Measurements from ENCODE around the gene DNAH17. TPM values are rescaled to one million over a fixed set of nuclear protein-coding genes. Genes with fewer than 3 reads are reported as not detected.
A peak's percentile ranks its signal among the peaks of the same experiment; 100 is the strongest.

Gene DNAH17
- polyA plus RNA-seq, 1 donor from 2014 or later: 1.1 TPM

DNA sequence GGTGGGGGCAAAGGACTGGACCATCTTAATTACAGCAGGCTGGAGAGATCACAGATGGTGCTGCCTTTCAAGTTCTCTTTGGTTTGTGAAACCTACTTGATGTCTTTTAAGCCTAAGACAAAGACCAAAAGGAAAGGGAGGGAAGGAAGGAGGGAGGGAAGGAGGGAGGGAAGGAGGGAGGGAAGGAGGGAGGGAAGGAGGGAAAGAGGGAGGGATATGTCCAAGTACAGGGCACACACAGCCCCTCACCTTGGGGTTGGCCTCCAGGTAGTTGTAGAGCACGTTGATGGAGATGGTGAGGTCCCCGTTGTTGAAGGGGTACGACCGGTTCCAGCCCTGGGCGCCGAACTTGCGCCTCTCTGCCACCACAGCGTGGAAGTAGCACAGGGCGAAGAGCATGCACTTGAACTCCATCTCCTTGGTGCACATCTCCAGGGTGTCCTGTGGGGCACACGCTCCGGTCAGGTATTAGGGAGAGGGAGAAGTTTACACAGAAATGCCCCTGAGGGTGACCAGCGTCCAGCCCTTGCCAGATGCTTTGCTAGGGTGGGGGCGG lies 143.3 kb downstream of the DNAH17 start:
- H3K27ac Mint-ChIP-seq: peak overlapping the region in 1 of 3 donors; percentile 35
- H3K4me3 Mint-ChIP-seq: no peak overlapping the region
- H3K9me3 Mint-ChIP-seq: no peaks in the 10 kb centered on the region
- H3K4me1 Mint-ChIP-seq: peaks cover 0 to 5% (median 3%) of the 10 kb centered on the region in 3 donors
- peaks cover 8% of the 10 kb centered on the region for H3K27me3 Mint-ChIP-seq
- H3K36me3 Mint-ChIP-seq: peaks cover 7% of the 10 kb centered on the region

DNA sequence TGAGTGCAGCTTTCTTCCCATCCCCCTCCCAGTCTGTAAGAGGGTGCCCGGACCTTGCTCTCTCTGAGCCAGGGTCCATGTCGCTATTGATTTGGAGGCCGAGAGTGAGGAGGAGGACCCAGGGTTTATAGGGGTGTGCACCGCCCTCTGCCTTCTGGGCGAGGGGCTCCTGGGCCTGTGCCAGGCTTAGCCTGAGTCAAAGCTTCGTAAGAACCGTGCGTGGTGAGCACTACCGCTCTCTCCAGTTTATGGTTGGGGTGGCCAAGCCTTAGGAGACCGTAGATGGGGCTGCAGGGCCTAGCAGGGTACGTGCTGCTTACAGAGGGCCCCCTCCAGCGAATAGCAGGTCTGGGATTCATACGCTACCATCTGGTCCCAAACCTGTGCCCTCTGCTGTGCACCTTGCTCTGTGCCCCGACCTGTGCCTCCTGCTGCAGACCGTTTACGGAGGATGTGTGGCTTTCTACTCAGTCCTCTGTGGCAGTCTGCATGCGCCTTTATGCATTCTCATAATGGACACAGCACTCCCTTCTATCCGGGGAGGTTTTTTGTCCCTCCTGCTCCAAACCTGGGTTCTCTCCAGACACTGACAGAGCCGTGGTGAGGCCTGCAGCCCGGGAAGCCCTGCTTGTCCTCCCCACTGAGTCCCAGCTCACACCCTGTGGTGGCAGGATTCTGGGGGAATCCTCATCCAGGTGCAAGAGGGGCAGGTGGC lies 144.0 kb downstream of the DNAH17 start:
- H3K4me3 Mint-ChIP-seq: peak overlapping the region in 1 of 4 donors; percentile 43
- peaks cover 8% of the 10 kb centered on the region for H3K27me3 Mint-ChIP-seq
- H3K27ac Mint-ChIP-seq: peak overlapping the region in 1 of 3 donors; percentile 35
- H3K4me1 Mint-ChIP-seq: peaks cover 0 to 3% (median 3%) of the 10 kb centered on the region in 3 donors
- no peaks in the 10 kb centered on the region for H3K9me3 Mint-ChIP-seq
- H3K36me3 Mint-ChIP-seq: peaks cover 7% of the 10 kb centered on the region

DNA sequence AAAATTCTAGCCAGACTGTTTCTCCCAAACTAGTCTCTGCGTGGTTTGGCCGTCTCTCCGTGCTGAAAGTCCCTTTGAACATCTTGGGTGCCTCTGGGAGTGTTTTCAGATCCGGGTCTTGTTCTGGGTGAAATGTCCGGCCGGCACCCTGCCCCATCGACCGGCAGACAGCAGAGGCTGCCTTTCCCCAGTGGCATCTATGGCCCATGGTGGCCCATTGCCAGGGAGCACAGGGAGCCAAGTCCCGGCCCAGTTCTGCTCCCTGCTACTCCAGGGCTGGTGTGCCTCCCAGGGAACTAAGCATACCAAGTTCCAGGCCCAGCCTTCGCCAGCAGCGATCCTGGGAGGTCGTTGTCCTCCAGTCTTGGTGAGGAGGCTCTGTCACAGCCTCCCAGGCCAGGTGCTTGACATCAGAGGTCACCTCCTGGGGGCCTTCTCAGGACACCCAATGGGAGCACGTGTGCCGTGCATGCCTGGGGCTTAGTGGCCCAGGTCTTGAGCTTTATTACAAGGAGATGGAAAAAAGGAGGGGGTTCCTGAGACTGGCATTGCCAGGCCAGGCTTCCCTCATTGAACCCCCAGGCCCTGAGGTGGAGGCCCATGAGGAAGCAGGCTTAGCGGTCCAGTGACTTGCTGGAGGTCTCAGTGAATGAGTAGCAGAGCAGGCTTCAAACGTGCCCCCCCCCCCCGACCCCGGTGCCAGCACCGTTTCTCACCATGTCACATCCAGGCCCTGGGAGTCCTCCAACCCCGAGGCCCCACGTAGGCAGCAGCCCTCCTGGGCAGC lies 144.8 kb downstream of the DNAH17 start:
- no peak overlapping the region for H3K27ac Mint-ChIP-seq
- peaks cover 0 to 3% (median 2%) of the 10 kb centered on the region in 3 donors for H3K4me1 Mint-ChIP-seq
- H3K4me3 Mint-ChIP-seq: no peak overlapping the region
- peaks cover 7% of the 10 kb centered on the region for H3K36me3 Mint-ChIP-seq
- no peaks in the 10 kb centered on the region for H3K9me3 Mint-ChIP-seq
- H3K27me3 Mint-ChIP-seq: peaks cover 2% of the 10 kb centered on the region

DNA sequence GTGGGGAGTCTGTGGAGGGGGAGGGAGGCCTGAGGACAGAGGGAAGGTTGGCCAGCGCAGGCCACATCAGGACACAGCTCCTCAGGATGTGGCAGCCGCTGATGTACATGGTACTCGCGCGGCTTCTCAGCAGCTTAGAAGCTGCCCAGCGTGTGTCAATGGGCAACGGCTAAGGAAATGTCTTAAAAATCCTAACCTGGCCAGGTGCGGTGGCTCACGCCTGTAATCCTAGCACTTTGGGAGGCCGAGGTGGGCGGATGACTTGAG lies 145.6 kb downstream of the DNAH17 start:
- H3K4me3 Mint-ChIP-seq: peak overlapping the region in 1 of 4 donors; percentile 52
- H3K4me1 Mint-ChIP-seq: no peaks in the 10 kb centered on the region
- no peaks in the 10 kb centered on the region for H3K9me3 Mint-ChIP-seq
- no peak overlapping the region for H3K27ac Mint-ChIP-seq
- peaks cover 2% of the 10 kb centered on the region for H3K27me3 Mint-ChIP-seq
- H3K36me3 Mint-ChIP-seq: peaks cover 9% of the 10 kb centered on the region

DNA sequence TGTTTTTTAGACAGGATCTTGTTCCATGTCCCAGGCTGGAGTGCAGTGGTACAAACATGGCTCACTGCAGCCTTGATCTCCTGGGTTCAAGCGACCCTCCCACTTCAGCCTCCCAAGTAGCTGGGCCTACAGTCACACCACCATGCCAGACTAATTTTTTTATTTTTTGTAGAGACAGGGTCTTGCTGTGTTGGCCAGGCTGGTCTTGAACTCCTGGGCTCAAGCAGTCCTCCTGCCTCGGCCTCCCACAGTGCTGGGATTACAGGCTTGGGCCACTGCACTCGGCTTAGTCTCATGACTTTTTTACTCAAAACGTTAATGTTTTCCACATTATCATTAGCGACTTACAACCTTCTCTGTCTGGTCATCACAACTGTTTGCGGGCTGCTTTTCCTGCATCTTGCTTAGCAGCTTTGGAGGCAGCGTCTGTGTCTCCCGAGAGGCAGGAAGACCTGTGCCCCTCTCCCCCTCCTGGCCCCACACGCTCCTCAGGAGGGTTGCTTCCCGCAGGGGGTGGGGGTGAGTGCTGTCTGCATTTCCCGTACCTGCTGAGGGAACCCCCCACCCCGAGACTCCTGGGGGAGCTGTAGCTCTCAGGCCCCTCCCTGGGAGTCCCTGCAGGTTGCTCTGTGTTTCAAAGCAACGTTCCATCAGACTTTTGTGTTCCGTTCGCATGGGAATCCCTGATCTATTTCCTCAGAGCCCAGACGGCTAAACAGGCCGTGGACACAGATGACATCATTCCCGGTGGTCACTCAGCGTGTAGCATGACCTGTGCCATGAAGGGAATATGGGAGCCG lies 146.1 kb downstream of the DNAH17 start:
- H3K4me1 Mint-ChIP-seq: no peaks in the 10 kb centered on the region
- peak overlapping the region in 1 of 4 donors; percentile 52 for H3K4me3 Mint-ChIP-seq
- H3K36me3 Mint-ChIP-seq: peaks cover 9% of the 10 kb centered on the region
- peaks cover 2% of the 10 kb centered on the region for H3K27me3 Mint-ChIP-seq
- H3K27ac Mint-ChIP-seq: no peak overlapping the region
- H3K9me3 Mint-ChIP-seq: no peaks in the 10 kb centered on the region

DNA sequence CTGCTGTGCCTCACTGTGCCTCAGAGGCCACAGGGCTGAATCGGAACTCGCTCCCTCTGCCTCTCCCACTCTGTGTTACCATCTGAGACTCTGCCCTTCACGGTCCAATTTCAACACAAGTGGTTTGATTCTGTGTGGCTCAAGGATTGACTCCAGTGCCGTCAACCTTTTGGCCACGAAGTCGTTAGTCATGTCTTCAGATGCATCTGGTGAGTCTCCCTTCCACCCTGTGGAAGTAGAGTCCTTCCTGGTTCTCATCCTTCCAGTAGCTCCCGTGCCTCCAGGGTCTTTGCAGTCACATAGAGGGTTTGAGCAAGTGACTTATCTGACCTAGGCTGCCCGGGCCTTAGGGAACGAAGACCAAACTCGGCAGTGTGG lies 147.6 kb downstream of the DNAH17 start:
- H3K36me3 Mint-ChIP-seq: peaks cover 9% of the 10 kb centered on the region
- no peaks in the 10 kb centered on the region for H3K9me3 Mint-ChIP-seq
- no peaks in the 10 kb centered on the region for H3K27me3 Mint-ChIP-seq
- peak overlapping the region in 1 of 4 donors; percentile 30 for H3K4me3 Mint-ChIP-seq
- no peaks in the 10 kb centered on the region for H3K4me1 Mint-ChIP-seq
- no peak overlapping the region for H3K27ac Mint-ChIP-seq

DNA sequence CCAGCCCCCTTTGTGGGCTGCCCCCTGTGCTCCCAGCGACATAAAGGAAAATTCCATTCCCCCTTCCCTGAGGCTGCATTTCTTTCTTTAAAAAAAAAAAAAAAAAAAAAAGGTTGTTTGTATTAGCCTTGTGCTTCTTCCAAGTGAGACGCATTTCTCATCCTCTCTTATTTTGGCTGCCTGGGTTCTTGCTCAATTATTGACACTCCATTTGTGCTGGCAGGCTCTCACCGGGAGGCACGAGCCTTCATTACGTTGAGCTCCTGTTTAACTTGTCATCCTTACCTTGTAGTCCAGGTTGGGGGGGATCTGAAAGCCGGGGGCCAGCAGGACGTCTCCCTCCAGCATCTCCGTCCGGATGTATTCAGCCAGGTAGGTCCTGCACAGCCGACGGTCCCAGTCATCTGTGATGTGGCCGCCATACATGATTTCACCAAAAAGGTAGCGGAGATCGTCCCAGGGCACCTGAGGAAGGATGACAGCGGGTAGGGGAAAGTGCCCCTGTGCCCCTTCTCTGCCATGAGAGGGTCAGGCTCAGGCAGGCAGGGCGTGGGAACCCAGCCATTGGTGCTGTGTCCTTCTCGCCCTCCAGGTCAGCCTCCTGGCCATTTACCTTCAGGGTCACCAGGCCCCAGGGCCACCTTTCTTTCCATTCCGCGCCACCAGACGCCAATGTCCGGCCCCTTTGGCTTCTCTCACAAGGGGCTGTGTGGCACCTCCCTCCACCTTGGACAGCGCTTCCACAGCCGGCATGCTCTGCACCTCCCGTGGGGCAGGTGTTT lies 148.2 kb downstream of the DNAH17 start:
- H3K9me3 Mint-ChIP-seq: no peaks in the 10 kb centered on the region
- H3K4me3 Mint-ChIP-seq: no peak overlapping the region
- no peaks in the 10 kb centered on the region for H3K4me1 Mint-ChIP-seq
- no peak overlapping the region for H3K27ac Mint-ChIP-seq
- peaks cover 9% of the 10 kb centered on the region for H3K36me3 Mint-ChIP-seq
- H3K27me3 Mint-ChIP-seq: no peaks in the 10 kb centered on the region

DNA sequence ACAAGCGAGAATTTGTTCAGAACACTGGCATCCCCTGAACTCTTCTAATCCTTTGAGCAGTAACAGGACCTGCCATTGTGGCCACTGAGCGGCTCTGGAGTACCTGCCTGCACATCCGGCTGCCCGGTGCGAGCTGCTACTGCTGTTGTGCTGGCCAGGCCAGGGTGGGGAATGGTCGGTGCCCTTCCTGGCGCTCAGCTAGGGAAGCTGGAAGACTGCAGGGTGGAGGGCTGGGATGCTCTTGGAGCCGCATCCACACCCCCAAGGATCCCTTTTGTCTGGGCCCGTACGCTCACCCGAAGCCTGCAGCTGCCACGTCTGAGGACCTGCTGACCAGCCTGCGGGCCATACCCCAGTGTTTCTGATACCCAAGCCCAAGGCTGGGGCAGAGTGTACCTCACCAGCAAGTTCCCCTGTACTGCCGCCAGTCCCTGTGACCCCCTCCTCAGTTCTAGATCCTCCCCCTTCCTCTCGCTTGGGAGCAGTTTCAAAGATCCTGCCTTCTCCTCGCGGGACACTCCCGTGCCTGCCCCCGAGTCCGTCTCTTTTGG lies 149.1 kb downstream of the DNAH17 start:
- Mint-ChIP-seq H3K9me3 (no peaks in the 10 kb centered on the region), H3K27ac (no peak overlapping the region), H3K36me3 (peaks cover 9% of the 10 kb centered on the region)

DNA sequence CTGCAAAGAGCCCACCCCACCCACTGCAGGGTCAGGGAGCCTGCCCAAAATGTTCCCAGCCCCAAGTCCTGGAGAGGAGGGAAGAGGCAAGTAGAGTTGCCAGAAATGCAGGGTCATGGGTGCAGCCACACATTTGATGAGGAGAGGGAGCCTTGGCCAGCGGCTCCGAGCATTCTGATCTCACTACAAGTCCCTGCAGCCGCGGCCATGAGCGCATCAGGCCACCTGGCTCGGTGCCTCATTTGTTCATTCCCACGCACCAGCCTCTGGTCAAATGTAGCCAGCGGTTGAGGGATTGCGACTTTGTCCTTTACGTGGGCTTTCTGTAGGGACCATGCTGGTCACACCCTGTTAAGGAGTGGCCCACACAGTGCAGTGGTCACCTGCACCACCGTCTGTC lies 150.1 kb downstream of the DNAH17 start:
- no peak overlapping the region for H3K4me3 Mint-ChIP-seq
- H3K9me3 Mint-ChIP-seq: no peaks in the 10 kb centered on the region
- H3K27me3 Mint-ChIP-seq: no peaks in the 10 kb centered on the region
- H3K27ac Mint-ChIP-seq: no peak overlapping the region
- H3K4me1 Mint-ChIP-seq: peaks cover 0 to under 1% (median 0%) of the 10 kb centered on the region in 3 donors
- H3K36me3 Mint-ChIP-seq: peaks cover 9% of the 10 kb centered on the region

More for the DNA sequence above, 149.1 kb downstream of the DNAH17 start:
- no peak overlapping the region for H3K4me3 Mint-ChIP-seq
- no peaks in the 10 kb centered on the region for H3K4me1 Mint-ChIP-seq
- H3K27me3 Mint-ChIP-seq: no peaks in the 10 kb centered on the region

DNA sequence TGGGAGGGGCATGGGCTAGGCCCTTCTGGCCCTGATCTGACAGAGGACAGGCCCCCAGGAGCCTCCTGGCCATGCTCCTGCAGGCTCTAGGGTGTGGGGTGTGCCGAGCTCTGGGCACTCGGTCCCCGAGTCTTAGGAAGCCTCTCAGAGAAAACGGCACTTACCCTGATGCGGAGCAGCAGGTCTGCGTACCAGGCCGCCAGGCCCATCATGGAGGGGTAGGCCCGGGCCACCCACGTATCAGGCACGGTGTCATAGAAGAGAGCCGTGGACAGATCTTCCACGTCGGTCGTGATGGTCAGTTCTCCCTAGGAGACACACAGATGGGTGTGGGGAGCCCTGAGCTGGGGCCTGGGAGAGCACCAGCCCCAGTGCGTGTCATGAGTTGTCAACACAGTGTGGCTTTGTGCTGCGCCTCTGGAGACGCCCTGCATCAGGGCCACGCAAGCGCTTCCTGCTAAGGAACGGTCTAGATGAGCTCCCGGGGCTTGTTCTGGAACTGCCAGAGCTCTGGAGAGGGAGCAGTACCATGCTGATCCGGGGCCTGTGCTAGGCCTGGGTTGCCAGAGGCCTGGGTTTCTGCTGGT lies 150.8 kb downstream of the DNAH17 start:
- Mint-ChIP-seq H3K27ac (no peak overlapping the region), H3K36me3 (peaks cover 9% of the 10 kb centered on the region), H3K4me1 (peaks cover 0 to 3% (median 0%) of the 10 kb centered on the region in 3 donors), H3K4me3 (no peak overlapping the region), H3K9me3 (no peaks in the 10 kb centered on the region), H3K27me3 (no peaks in the 10 kb centered on the region)

DNA sequence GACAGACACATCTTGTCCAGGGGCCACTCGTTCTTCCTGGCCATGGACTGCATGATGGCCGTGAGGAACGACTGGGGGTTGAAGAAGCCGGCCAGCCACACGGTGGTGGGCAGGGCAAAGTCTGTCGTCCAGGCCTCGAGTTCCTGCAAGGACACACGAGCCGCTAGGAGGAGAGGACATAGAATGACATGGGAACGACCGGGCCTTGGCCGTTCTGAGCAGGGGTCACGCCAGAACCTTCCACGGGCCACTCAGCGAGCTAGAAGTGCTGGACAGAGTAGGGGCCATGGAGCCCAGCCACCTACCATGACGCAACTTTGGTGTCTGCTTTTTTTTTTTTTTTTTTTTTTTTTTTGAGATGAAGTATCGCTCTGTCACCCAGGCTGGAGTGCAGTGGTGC lies 151.8 kb downstream of the DNAH17 start:
- H3K4me1 Mint-ChIP-seq: peaks cover 0 to 3% (median 0%) of the 10 kb centered on the region in 3 donors
- H3K9me3 Mint-ChIP-seq: no peaks in the 10 kb centered on the region
- no peaks in the 10 kb centered on the region for H3K27me3 Mint-ChIP-seq
- H3K36me3 Mint-ChIP-seq: peaks cover 9% of the 10 kb centered on the region
- no peak overlapping the region for H3K27ac Mint-ChIP-seq
- peak overlapping the region in 1 of 4 donors; percentile 12 for H3K4me3 Mint-ChIP-seq

DNA sequence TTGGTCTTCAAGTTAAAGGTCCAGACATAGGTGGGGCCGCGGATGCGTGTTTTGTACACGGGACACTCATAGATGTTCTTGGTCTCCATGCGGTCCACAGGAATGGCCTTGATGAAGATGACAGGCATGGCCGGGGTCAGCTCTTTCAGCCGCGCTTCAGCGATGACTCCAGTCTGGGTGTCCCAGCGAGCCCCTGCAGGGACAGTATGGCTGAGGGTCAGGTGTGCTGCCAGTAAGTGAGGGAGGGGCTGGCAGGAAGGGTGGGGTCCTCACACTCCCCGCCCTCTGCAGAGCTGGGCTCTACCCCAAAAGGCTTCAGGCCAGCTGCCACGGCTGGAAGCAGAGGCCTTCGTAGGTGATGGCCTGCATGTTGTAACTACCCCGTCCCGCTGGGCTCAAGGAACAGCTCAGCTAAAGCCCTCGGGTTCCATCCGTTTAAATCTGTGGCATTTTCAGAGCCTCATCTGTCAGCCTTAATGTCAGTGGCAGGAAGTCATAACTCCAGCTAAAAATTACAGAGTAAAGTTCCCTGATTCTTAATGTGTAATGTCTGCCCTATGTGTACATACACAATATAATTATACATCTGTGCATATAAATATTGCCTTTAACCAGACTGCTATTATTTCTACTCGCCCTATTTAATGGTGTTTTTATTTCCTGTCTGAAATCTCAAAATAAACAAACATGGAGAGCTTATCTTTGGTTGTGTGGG lies 153.1 kb downstream of the DNAH17 start:
- Mint-ChIP-seq H3K27me3 (no peaks in the 10 kb centered on the region), H3K36me3 (peaks cover 3% of the 10 kb centered on the region), H3K4me3 (no peak overlapping the region), H3K27ac (no peak overlapping the region), H3K9me3 (no peaks in the 10 kb centered on the region), H3K4me1 (peaks cover 0 to 3% (median 0%) of the 10 kb centered on the region in 3 donors)

DNA sequence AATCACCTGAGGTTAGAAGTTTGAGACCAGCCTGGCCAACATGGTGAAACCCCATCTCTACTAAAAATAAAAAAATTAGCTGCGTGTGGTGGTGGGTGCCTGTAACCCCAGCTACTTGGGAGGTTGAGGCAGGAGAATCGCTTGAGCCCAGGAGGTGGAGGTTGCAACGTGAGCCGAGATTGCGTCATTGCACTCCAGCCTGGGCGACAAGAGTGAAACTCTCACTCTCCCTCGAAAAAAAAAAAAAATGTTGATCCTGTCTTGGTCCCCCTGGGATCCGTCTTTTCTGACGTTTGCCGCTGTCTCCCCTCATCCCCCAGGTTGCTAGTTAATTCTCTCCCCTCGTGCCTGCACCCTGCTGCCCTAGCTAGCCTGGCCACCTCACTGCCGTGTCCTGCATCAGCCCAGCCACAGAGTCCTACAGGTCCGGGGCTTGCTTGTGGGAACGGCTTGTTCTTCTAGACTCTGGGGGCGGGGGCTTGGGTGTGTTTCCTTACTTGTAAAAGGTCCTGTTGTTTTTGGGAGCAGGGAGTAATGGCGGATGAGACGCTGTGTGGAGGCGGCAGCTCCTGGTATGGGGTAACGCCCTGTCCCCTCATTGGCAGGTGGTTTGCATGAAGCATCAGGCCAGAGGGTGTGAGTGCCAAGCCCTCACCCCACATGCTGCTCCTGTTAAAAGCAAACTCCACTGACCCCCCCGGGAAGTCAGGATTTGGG lies 154.2 kb downstream of the DNAH17 start:
- Mint-ChIP-seq H3K27me3 (no peaks in the 10 kb centered on the region), H3K9me3 (no peaks in the 10 kb centered on the region), H3K27ac (no peak overlapping the region), H3K36me3 (peaks cover 3% of the 10 kb centered on the region), H3K4me3 (no peak overlapping the region), H3K4me1 (peaks cover 0 to 3% (median 0%) of the 10 kb centered on the region in 3 donors)

All from IgD-negative memory B cell (primary cell).